Hematopoietic multipotent progenitor cell treated with erythropoietin and hydrocortisone succinate and interleukin-3 and kit ligand, for 8 days (in vitro differentiated cells): Measurements from ENCODE around the gene PRPF38A.

ENCODE experiments used
- DNase-seq: peaks from one replicate; pipeline ENCODE4 v3.0.0-alpha.2; 2015

The PRPF38A gene

DNA sequence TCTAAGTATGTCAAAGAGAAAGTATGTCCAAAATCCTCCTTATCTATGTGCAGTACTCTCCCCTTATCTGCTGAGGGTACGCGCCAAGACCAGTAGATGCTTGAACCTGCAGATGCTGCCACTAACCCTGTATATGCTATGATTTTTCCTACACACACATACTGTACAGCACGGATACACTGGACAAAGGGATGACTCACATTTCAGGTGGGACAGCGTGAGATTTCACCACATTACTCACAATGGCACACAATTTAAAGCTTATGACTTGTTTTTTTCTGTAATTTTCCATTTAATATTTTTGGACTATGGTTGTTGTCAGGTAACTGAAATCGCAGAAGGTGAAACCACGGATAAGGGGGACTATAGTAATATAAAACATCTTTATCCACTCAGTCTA, 4.3 kb upstream of the PRPF38A start:
- DNase-seq: peak; percentile 16

DNA sequence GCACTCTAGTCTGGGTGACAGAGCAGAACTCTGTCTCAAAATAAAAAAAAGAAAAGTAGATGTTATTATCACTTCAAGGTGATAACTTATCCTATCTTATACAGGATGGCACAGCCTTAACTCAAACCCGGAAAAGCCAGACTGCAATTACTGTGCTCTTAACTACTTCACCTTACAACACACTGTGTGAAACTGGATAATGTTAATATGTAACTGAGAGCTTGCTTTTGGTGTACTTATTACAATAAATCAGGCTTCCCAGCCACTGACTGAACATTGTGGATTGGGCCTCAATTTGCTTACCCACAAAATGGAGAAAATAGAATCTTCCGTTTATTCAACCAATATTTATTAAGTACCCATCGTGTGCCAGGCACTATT, 1.6 kb upstream of the PRPF38A start:
- no peak for DNase-seq

DNA sequence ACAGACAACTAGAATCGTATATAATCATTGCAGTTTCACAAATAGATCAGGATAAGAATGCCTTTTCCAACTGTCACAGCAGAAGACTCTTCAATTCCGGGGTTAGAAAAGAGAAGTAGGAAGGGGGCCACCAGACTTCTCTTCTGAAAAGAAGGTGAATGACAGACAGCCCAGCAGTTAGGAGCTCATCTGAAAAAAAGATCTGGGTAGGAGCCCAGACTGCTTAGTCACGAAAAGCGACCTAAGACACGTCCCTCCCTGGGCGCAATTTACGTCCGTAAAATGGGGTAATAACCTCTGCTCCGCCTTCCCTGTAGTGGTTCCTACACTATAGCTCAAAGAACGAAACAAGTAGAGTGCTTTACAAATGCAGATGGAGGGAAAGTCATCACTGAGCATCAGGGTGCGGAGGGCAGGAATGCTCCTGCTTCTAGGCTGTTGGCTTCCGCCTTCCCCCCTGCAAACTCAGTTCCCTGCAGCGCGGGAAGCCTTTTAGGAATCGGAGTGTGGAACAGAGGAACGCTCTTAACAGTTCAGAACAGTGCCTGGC, 761 bp upstream of the PRPF38A start:
- DNase-seq: peak; percentile 92

DNA sequence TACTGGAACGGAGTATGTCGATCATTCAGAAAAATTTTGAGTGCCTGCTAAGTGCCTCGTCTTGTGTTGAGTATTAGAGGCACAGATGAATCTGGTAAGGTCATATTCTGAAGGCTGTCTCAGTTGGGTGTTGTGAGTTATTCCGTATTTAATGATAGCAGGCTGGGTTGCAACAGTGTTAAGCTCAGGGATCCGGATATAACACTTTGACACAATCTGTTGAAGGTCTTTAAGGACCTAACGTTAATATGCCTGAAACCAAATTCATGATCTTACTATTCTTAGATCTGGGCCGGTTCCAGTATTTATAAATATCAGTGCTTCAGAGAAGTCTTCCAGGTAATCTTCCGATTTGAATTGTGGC, 555 bp downstream of the PRPF38A start:
- no peak for DNase-seq

DNA sequence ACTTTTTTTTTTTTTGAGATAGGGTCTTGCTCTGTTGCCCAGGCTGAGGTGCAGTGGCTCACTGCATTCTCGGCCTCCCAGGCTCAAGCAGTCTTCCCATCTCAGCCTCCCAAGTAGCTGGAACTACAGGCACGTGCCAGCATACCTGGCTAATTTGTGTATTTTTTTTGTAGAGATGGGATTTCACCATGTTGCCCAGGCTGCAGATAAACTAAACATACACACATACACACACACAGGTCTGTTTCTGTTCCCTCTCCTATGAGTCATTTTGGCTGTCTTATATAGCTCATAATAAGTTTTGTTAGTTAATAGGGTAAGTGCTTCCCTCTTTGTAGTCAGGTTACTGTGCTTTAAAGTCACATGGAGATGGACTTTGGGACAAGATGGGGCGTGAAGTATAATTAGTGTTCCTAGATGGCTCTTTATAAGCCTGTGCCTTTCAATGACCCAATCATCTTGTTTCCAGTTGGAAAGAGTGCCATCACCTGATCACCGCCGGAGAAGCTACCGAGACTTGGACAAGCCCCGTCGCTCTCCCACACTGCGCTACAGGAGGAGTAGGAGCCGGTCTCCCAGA, 9.1 kb downstream of the PRPF38A start:
- DNase-seq: no peak

DNA sequence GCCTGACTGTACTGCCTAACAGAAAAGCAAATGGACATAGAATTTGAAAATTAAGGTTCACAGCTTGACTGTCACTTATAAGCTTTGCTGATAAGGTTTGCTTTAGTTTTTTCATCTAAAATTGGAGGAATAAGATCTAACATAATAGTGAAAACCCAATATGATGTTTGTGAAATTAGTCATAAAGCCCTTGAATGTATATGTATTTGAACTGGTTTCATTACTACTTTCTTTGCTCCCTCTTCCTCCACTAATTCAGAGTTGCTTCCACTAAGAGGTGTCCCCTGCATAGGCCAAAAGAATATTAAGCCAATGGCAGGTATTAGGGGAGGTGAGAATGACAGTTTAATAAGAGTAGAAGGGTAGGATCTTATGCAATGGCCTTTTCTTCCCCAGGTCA, 10.5 kb downstream of the PRPF38A start:
- DNase-seq: no peak

DNA sequence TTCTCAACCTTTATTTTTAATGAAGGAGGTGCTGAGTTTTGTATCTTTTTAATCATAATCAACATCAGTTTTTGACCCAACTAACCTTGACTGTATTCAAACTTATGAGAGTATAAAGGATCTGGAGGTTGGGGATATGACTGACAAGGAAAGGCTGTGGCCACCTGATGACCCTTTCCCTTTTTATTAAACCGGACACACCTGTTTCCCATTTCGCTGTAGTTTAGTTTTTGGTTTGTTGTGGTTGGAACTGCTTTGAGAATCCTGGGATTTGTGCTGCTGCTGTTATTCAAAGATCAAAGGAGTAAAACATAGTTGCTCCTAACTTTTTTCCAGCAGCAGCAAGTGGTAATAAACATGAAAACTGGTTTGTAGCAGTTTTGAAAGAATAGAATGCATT, 12.4 kb downstream of the PRPF38A start:
- DNase-seq: no peak

DNA sequence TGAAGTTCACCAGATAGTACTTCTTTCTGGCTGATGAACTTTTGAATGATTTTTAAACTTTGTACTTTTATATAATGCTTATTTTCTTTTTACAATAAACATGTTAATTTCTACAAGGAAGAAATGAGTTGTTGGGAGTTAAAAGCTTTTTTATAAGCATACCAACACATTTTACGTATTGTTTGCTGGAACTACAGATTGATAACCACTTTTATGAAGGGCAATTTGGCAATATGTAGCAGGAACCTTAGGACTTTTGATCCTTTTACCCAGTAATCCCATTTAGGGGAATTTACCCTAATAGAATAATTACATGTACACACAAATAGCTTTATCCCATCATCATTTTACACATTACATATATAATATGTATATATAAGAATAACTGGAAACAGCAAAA, 16.3 kb downstream of the PRPF38A start:
- DNase-seq: no peak

DNA sequence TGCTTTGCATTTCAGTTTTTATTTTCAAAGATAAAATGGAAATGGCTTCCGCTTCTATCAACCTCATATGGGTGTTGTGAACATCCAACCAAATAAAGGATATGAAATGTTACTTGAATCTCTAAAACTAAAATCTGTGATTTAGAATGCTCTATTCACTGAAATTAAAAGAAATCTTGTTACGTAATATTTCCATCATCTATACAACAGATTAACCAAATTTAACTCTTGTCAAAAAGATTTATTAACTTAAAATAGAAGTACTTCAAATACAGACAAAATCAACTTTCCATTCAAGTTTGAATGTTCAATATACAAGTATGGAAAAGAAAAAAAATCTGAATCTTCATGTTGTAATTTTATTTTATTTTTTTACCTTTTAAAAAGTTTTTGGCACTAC, 18.7 kb downstream of the PRPF38A start:
- DNase-seq: no peak

DNA sequence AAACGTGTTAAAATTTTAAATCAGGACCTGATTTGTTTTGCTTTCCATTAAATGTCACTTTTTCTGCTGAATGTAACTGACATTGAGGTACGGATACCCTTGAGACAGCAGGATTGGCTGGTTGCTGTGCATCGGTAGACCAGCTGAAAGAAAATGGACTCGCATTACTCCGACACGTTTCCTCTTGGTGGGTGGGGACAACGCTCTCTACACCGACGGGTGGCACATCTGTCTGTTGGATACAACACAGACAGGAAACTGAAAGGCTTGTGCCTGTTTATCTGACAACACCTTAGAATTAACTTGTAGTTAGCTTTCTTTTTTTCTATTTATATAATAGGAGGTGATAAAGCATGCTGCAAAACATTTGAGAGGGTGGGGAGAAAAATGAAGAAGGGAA, 19.4 kb downstream of the PRPF38A start:
- DNase-seq: peak; percentile 43

DNA sequence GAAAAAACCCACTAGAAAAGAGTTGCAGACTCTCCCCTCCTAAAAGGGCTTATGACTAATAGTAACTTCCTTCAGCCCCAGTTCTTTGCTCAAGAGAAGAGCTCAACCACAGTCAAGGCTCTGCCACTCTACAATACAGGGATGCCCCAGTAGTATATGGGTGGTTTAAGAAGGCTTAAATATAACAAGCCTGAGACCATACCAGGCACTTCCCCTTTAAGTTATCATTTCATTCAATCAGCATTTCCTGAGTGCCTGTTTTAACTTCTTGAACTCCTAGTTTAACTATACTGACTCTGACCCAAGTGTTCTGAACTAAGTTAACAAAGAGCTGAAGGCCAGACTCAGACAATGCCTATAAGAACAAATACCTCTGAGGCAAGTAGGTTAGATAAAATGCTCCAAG, 19.8 kb downstream of the PRPF38A start:
- peak; percentile 36 for DNase-seq

DNA sequence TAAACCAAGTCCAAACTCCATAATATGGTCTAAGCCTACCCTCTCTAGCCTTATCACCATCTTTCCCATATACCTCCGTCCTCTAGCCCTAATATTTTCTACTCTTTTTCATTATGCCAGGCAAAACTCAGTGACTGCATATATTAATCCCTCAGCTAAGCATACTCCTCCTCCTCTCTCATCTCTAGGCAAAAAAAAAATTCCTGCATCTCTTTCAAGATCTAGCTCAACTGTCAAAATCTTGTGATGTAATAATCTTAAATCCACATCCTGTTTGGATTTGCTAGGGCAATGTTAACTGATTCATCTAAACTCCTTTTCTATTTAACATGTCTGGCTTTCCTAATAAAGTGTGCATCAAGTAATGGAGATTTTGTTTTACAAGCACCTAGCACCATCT, 20.4 kb downstream of the PRPF38A start:
- DNase-seq: no peak

DNA sequence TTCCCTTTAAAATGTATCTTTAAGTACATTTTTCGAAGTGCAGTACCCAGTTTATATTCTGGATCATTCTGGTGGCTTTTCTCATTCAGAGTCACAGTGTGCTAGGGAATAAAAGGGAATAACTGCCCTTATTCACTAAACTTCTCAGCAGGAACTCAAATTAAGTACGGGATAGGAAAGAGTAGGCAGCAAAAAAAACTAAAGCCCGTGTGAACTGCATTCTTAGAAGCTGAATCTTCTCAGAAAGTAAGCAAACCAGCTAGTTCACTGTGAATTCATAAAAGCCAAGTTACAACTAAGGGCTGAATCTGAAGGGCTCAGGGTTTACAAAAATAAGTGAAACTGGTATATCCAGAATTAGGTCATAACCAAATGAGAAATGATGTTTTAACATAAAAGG, 22.0 kb downstream of the PRPF38A start:
- no peak for DNase-seq

DNA sequence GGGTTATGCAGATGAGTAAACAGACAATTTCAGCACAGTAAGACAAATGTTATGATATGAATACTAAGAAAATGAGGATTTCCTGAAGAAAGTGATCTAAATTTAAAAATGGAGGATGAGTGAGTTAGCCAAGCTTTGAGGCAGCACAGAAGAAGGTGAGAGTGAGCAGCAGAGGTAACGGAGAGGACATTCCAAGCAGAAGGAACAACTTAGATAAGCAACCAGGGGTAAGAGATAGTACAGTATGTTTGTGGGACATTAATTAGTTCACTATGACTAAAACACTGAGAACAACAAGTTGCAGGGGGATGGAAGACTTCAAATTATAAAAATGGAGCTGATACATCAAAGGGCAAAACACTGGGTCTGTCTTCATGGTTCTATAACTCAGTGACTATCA, 22.8 kb downstream of the PRPF38A start:
- peak; percentile 9 for DNase-seq

DNA sequence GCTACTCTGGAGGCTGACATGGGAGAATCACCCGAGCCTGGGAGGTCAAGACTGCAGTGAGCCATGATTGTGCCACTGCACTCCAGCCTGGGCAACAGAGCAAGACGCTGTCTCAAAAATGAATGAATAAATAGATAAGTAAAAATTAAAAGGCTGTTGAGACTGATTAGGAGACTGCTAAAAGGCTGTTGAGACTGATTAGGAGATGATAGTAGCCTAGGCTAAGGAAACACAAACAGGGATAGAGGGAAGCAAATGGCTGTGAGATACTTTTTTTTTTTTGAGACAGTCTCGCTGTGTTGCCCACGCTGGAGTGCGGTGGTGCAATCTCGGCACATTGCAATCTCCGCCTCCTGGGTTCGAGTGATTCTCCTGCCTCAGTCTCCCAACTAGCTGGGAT, 28.4 kb downstream of the PRPF38A start:
- DNase-seq: peak; percentile 31

DNA sequence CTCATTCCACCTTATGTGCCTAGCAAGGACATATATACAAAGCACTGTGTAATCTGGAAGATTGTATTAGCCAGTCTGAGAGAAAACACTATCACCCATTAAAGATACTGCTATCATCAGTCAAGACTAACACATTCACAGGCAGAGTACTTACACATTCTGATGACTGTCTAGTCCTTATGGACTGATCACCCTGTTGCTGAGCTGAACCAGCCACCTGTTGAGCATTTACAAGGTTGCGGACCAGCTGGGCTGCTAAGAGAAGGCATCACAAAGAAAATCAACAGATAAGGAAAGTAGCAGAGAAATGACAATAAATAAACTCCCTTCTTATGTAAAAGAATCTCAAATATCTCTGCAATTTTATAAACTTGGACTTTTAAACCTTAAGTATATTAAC, 30.8 kb downstream of the PRPF38A start:
- no peak for DNase-seq

DNA sequence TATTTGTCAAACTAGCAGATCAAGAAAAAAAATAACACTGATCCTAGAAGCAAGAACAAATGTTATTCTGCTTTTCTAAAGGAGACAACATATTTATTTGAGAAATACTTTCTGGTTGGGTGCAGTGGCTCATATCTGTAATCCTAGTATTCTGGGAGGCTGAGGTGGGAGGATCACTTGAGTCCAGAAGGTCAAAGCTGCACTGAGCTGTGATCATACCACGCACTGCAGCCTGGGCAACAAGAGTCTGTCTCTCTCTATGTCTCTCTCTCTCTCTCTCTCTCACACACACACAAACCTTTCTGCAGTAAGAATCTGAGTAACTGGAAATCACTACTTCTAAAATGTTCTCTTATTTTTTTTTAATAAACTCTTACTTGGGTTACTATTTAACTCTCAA, 31.2 kb downstream of the PRPF38A start:
- DNase-seq: no peak

DNA sequence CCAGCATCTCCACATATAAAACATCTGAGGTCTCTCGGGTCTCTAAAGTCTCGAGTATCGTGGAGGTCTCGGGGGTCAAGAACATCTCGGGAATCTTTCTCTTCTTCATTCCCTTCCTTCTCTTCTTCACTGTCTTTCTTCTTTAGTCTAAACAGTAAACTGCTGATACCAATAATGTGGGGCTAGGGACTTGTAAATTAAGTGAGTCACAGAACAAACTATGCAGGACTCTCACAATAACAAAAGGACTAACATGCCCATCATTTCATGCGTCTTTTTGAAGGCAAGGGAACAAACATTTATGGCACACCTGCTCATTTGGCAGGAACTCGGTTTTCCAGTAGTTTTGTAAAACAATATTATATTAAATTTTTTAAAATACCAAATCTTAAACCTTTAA, 32.4 kb downstream of the PRPF38A start:
- DNase-seq: no peak

DNA sequence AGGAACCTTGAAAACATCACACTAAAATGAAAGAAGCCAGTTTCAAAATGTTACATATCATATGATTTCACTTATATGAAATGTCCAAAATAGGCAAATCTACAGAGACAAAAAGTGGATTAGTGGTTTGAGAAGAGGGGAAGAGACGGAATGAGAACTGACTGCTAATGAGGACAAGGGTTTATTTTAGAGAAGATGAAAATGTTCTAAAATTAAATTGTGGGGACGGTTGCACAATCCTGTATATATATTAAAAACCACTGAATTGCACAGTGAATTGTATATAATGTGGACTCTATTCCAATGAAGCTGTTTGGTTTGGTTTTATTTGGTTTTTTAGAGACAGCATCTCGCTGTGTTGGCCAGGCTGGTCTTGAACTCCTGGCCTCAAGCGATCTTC, 35.6 kb downstream of the PRPF38A start:
- no peak for DNase-seq

DNA sequence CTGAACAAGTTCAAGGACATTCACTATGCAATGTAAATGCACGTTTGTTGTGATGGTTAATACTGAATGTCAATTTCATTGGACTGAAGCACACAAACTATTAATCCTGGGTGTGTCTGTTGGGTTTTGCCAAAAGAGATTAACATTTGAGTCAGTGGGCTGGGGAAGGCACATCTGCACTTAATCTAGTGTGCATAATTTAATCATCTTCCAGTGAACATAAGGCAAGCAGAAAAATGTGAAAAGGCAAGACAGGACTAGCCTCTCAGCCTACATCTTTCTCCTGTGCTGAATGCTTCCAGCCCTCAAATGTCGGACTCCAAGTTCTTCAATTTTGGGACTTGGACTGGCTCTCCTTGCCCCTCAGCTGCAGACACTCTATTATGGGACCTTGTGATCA, 40.1 kb downstream of the PRPF38A start:
- DNase-seq: no peak

DNA sequence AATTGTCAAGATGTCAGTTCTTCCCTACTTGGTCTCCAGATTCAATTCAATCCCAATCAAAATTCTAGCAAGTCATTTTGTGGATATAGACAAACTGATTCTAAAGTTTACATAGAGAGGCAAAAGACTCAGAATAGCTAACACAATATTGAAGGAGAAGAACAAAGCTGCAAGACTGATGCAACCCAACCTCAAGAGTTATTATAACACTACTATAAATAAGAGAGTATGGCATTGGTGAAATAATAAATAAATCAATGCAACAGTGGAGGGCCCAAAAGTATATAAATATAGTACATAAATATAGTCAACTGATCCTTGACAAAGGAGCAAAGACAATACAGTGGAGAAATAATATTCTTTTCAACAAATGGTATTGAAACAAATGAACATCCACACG, 49.7 kb downstream of the PRPF38A start:
- no peak for DNase-seq

DNA sequence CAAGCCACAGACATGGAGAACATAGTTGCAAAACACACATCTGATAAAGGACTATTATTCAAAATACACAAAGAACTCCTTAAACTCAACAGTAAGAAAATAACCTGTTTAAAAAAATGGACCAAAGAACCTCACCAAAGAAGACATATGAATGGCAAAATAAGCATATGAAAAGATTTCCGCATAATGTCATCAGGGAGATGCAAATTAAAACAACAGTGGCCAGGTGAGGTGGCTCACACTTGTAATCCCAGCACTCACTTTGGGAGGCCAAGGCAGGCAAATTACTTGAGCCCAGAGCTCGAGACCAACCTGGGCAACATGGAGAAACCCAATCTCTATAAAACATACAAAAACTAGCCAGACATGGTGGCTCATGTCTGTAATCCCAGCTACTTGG, 50.4 kb downstream of the PRPF38A start:
- no peak for DNase-seq

DNA sequence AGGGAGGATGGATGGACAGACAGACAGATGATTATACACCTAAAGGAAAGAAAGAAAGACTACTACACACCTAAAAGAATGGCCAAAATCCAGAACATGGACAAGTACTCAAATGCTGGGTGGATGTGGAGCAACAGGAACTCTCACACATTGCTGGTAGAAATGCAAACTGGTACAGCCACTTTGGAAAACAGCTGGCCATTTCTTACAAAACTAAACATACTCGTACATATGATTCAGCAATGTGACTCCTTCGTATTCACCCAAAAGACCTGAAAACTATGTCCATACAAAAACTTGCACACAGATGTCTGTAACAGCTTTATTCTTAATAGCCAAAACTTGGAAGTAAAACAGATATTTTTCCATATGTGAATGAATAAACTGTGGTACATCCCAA, 51.3 kb downstream of the PRPF38A start:
- DNase-seq: no peak

DNA sequence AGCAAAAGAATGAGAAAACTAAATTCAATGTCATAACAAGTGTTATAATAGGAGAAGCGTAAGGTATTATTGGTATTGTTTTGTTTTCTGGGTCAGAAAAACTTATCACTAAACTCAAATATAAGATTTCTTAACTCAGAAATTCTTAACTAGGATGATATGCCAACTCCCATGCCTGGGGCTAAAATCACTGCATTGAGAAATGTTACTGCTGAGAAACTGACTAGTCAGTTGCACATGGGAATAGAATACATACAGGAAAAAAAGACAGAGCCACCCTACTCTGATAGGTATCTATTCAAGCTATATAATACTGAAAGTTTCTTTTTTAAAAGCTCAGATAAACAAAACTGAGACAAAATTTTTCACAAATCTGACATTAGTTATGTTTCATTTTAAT, 56.3 kb downstream of the PRPF38A start:
- DNase-seq: no peak

DNA sequence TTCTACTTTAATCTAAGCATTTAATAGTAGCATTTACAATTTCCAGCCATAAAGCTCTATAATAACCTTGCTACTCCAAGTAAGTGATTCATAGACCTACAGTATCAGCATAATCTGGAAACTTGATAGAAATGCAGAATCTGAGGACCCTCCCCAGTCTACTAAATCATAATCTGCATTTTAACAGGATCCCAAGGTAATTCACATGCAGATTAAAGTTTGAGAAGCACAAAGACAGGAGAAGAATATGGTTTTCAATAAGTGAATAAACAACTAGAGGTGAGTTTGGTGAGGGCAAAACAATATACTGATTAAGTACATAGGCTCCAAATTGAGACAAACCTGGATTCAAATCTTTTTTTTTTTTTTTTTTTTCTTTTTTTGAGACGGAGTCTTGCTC, 57.4 kb downstream of the PRPF38A start:
- DNase-seq: no peak

DNA sequence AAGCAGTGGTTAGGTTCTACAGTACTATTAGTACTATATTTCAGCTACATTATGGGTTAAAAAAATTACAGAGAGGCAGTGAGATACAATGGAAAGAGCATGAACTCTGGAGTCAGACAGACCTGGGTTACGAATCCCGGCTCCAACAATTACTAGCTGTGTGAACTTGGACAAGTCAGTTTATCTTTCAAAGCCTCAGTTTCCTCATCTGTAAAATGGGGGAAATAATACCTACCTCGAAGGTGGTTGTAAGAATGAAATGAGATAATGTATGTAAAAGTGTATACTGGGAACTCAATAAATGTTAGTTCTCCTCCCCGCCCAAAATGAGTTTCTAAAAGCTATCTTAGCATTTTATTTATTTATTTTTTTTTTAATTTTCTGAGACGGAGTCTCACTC, 59.5 kb downstream of the PRPF38A start:
- no peak for DNase-seq
